HepG2 (cell line): ENCODE data around the gene NUP62. TPM values are rescaled to one million over a fixed set of nuclear protein-coding genes. Genes with fewer than 3 reads are reported as not detected.

Experiments used
- AKAP8 ChIP-seq: sonication (generic); formaldehyde crosslinking; IDR thresholded peaks from 2 replicates; pipeline ENCODE4 v1.5.1; 2020; ENCODE audit warnings: mild to moderate bottlenecking, missing genetic modification reagents
- BRCA1 ChIP-seq: sonication (generic); formaldehyde crosslinking; IDR thresholded peaks from 2 replicates; pipeline ENCODE4 v1.4.0; 2020; ENCODE audit warnings: missing genetic modification reagents
- ELF1 ChIP-seq: sonication (generic); formaldehyde crosslinking; IDR thresholded peaks from 2 replicates; pipeline ENCODE4 v1.4.0; 2020; ENCODE audit warnings: missing genetic modification reagents
- ELF3 ChIP-seq: IDR thresholded peaks from 2 replicates; pipeline ENCODE4 v1.6.1; 2016; ENCODE audit warnings: missing genetic modification reagents, missing compliant biosample characterization
- GABPB1 ChIP-seq: IDR thresholded peaks from 2 replicates; pipeline ENCODE4 v1.6.1; 2016; ENCODE audit warnings: mild to moderate bottlenecking, missing genetic modification reagents, moderate library complexity, missing compliant biosample characterization
- MIER2 ChIP-seq: IDR thresholded peaks from 2 replicates; pipeline ENCODE4 v1.6.1; 2016; ENCODE audit warnings: missing biosample characterization, missing genetic modification reagents
- NCOA5 ChIP-seq: sonication (generic); formaldehyde crosslinking; IDR thresholded peaks from 2 replicates; pipeline ENCODE4 v1.4.0; 2020; ENCODE audit warnings: missing genetic modification reagents
- NFE2L1 ChIP-seq: sonication (generic); formaldehyde crosslinking; IDR thresholded peaks from 2 replicates; pipeline ENCODE4 v1.4.0; 2020; ENCODE audit warnings: missing genetic modification reagents, mild to moderate bottlenecking, borderline replicate concordance
- NR3C1 ChIP-seq: sonication (generic); formaldehyde crosslinking; IDR thresholded peaks from 2 replicates; pipeline ENCODE4 v1.4.0; 2020; ENCODE audit warnings: missing genetic modification reagents
- PLRG1 ChIP-seq: fragments of 450-650 bp; conservative IDR thresholded peaks from 2 replicates; pipeline ENCODE4 v1.6.1; 2016
- PPARG ChIP-seq: conservative IDR thresholded peaks from 2 replicates; pipeline ENCODE4 v1.6.1; 2016; ENCODE audit warnings: missing biosample characterization, missing genetic modification reagents
- SMC3 ChIP-seq: IDR thresholded peaks from 2 replicates; pipeline ENCODE4 v1.6.1; 2011; ENCODE audit warnings: low read length, improper control_type of control experiment
- TEAD2 ChIP-seq: sonication (generic); formaldehyde crosslinking; IDR thresholded peaks from 2 replicates; pipeline ENCODE4 v1.9.0; 2021; ENCODE audit warnings: missing genetic modification reagents
- ZC3H13 ChIP-seq: sonication (generic); formaldehyde crosslinking; IDR thresholded peaks from 2 replicates; pipeline ENCODE4 v1.8.1; 2023; ENCODE audit warnings: mild to moderate bottlenecking, missing genetic modification reagents, moderate library complexity
- ZFP36L1 ChIP-seq: sonication (generic); formaldehyde crosslinking; IDR thresholded peaks from 2 replicates; pipeline ENCODE4 v1.8.0; 2022; ENCODE audit warnings: mild to moderate bottlenecking, missing genetic modification reagents, moderate library complexity
- ZNF317 ChIP-seq: sonication (generic); formaldehyde crosslinking; IDR thresholded peaks from 2 replicates; pipeline ENCODE4 v1.5.0; 2020; ENCODE audit warnings: mild to moderate bottlenecking, missing genetic modification reagents
- polyA plus RNA-seq, 8 experiments: library from polyadenylated mRNA; depleted of rRNA in 3 of 8; stranded (reverse) in 7 of 8; unstranded in 1 of 8; fragments of >200 nt; fragmentation: Illumina TruSeq in 4 of 8; extraction: Trizol in 4 of 8; gene quantifications; 2 replicates each; pipeline versions ENCODE4 v1.2.1 to v1.2.3, GENCODE V29; 2011 to 2016; ENCODE audit warnings: low read depth in 4 of 8, missing spikeins in 1 of 8, mixed read lengths in 1 of 8; ENCODE audit not compliant: insufficient read depth in 1 of 8
- total RNA-seq, 5 experiments: library from RNA; depleted of rRNA; stranded (reverse); fragments of >200 nt; fragmentation: Illumina TruSeq; extraction: Trizol; gene quantifications; 2 replicates each; pipeline ENCODE4 v1.2.3, GENCODE V29; 2016; ENCODE audit warnings: low read depth in 1 of 5
- TF ChIP-seq, protein P1 (sequence below): sonication (generic); formaldehyde crosslinking; IDR thresholded peaks from 2 replicates; pipeline ENCODE4 v1.4.0; 2020; ENCODE audit warnings: missing genetic modification reagents, borderline replicate concordance
- TF ChIP-seq, protein P2 (sequence below): sonication (generic); formaldehyde crosslinking; IDR thresholded peaks from 2 replicates; pipeline ENCODE4 v1.4.0; 2020; ENCODE audit warnings: missing genetic modification reagents
- TF ChIP-seq, protein P3 (sequence below): IDR thresholded peaks from 2 replicates; pipeline ENCODE4 v1.6.1; 2016; ENCODE audit warnings: low read depth, borderline replicate concordance
- TF ChIP-seq, protein P4 (sequence below): sonication (generic); IDR thresholded peaks from 2 replicates; pipeline ENCODE4 v1.6.1; 2016; ENCODE audit warnings: low read depth, borderline replicate concordance
- TF ChIP-seq, protein P5 (sequence below): sonication (generic); formaldehyde crosslinking; IDR thresholded peaks from 2 replicates; pipeline ENCODE4 v1.4.0; 2020; ENCODE audit warnings: mild to moderate bottlenecking, missing genetic modification reagents

The NUP62 gene
- total and polyA plus RNA-seq, 2 of the 13 experiments (the other 11 are each of a cell fraction or from before 2014, with no cell fraction given): 16.5 to 41.5 TPM

DNA sequence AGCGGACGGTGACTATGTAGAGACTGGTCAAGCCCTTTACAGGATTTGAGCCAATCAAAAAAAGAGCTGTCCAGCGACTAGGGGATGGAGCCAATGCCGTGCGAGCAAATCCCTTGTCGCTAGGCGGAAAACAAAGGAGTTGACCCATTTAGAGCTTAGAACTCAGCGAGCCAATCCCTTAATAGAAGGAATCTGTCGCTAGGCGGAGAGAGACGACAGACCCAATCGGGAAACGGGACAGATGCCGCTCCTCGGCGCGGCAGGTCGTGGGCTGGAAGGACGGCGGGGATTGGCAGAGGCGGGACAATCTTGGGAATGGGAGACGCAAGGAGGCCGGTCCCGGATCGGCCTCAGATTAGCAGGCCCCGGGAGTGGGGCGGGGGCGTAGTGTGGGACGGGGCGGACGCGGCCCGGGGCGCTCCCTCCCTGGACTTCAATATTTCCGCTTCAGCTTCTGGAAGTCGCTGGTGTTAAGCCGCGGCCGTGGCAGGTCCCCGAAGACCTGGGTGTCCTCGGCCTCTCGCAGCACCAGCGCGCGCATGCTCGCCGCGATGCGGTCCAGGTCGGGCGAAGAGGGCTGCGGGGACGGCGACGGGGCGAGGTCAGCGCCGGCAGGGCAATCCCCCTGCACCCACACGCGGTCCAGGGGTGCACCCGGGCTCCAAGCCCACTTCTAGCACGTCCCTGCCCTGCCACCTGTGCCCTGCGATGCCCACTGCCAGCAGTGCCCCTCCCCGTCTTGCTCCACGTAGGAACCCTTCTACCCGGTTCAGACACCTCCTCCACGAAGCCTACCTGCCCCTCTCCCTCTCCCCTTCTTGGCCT, 59.6 kb downstream of the NUP62 start (continued):
- TF ChIP-seq ZNF317 (CRISPR knock-in tag) (no peak), TEAD2 (CRISPR knock-in tag) (no peak), GABPB1 (CRISPR knock-in tag) (peak; percentile 75), ZFP36L1 (CRISPR knock-in tag) (peak; percentile 66; the same call in 1 of the 2 replicates), NCOA5 (CRISPR knock-in tag) (no peak), NFE2L1 (CRISPR knock-in tag) (no peak), ELF1 (CRISPR knock-in tag) (peak; percentile 84), PLRG1 (no peak), ELF3 (CRISPR knock-in tag) (peak; percentile 51; the same call in 1 of the 2 replicates), AKAP8 (peak; percentile 93), ZC3H13 (peak; percentile 53), PPARG (CRISPR knock-in tag) (no peak; the same call in 1 of the 2 replicates), NR3C1 (no peak), MIER2 (CRISPR knock-in tag) (peak; percentile 37; the same call in 1 of the 2 replicates), SMC3 (no peak), BRCA1 (CRISPR knock-in tag) (no peak)
- TF ChIP-seq, protein P1, sequence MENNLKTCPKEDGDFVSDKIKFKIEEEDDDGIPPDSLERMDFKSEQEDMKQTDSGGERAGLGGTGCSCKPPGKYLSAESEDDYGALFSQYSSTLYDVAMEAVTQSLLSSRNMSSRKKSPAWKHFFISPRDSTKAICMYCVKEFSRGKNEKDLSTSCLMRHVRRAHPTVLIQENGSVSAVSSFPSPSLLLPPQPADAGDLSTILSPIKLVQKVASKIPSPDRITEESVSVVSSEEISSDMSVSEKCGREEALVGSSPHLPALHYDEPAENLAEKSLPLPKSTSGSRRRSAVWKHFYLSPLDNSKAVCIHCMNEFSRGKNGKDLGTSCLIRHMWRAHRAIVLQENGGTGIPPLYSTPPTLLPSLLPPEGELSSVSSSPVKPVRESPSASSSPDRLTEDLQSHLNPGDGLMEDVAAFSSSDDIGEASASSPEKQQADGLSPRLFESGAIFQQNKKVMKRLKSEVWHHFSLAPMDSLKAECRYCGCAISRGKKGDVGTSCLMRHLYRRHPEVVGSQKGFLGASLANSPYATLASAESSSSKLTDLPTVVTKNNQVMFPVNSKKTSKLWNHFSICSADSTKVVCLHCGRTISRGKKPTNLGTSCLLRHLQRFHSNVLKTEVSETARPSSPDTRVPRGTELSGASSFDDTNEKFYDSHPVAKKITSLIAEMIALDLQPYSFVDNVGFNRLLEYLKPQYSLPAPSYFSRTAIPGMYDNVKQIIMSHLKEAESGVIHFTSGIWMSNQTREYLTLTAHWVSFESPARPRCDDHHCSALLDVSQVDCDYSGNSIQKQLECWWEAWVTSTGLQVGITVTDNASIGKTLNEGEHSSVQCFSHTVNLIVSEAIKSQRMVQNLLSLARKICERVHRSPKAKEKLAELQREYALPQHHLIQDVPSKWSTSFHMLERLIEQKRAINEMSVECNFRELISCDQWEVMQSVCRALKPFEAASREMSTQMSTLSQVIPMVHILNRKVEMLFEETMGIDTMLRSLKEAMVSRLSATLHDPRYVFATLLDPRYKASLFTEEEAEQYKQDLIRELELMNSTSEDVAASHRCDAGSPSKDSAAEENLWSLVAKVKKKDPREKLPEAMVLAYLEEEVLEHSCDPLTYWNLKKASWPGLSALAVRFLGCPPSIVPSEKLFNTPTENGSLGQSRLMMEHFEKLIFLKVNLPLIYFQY (CRISPR knock-in tag): no peak
- TF ChIP-seq, protein P2, sequence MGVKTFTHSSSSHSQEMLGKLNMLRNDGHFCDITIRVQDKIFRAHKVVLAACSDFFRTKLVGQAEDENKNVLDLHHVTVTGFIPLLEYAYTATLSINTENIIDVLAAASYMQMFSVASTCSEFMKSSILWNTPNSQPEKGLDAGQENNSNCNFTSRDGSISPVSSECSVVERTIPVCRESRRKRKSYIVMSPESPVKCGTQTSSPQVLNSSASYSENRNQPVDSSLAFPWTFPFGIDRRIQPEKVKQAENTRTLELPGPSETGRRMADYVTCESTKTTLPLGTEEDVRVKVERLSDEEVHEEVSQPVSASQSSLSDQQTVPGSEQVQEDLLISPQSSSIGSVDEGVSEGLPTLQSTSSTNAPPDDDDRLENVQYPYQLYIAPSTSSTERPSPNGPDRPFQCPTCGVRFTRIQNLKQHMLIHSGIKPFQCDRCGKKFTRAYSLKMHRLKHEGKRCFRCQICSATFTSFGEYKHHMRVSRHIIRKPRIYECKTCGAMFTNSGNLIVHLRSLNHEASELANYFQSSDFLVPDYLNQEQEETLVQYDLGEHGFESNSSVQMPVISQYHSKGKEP: peak; percentile 41; the same call in 1 of the 2 replicates
- TF ChIP-seq, protein P3, sequence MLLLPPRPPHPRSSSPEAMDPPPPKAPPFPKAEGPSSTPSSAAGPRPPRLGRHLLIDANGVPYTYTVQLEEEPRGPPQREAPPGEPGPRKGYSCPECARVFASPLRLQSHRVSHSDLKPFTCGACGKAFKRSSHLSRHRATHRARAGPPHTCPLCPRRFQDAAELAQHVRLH (CRISPR knock-in tag): no peak
- TF ChIP-seq, protein P4, sequence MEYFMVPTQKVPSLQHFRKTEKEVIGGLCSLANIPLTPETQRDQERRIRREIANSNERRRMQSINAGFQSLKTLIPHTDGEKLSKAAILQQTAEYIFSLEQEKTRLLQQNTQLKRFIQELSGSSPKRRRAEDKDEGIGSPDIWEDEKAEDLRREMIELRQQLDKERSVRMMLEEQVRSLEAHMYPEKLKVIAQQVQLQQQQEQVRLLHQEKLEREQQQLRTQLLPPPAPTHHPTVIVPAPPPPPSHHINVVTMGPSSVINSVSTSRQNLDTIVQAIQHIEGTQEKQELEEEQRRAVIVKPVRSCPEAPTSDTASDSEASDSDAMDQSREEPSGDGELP: no peak
- TF ChIP-seq, protein P5, sequence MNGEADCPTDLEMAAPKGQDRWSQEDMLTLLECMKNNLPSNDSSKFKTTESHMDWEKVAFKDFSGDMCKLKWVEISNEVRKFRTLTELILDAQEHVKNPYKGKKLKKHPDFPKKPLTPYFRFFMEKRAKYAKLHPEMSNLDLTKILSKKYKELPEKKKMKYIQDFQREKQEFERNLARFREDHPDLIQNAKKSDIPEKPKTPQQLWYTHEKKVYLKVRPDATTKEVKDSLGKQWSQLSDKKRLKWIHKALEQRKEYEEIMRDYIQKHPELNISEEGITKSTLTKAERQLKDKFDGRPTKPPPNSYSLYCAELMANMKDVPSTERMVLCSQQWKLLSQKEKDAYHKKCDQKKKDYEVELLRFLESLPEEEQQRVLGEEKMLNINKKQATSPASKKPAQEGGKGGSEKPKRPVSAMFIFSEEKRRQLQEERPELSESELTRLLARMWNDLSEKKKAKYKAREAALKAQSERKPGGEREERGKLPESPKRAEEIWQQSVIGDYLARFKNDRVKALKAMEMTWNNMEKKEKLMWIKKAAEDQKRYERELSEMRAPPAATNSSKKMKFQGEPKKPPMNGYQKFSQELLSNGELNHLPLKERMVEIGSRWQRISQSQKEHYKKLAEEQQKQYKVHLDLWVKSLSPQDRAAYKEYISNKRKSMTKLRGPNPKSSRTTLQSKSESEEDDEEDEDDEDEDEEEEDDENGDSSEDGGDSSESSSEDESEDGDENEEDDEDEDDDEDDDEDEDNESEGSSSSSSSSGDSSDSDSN (CRISPR knock-in tag): peak; percentile 69
